Measurements from ENCODE around the gene CA10.

The CA10 gene

GRCh38 chr17:51674579-51675255, 483.8 kb downstream of the CA10 start:
- no peak for DNase-seq (ENCODE audit: low spot score)

- DNase-seq (ENCODE audit: low spot score): no peak
Measured at GRCh38 chr17:51673070-51673469, 485.4 kb downstream of the CA10 start.

GRCh38 chr17:51672065-51672464, 486.4 kb downstream of the CA10 start:
- no peak for DNase-seq (ENCODE audit: low spot score)

GRCh38 chr17:51670899-51671298, 487.6 kb downstream of the CA10 start:
- DNase-seq (ENCODE audit: low spot score): no peak

GRCh38 chr17:51668963-51669246, 489.6 kb downstream of the CA10 start:
- DNase-seq (ENCODE audit: low spot score): no peak

GRCh38 chr17:51668155-51668962, 490.2 kb downstream of the CA10 start:
- no peak for DNase-seq (ENCODE audit: low spot score)

- DNase-seq (ENCODE audit: low spot score): no peak
Measured at GRCh38 chr17:51667706-51668083, 490.8 kb downstream of the CA10 start.

- DNase-seq (ENCODE audit: low spot score): no peak
Measured at GRCh38 chr17:51666971-51667705, 491.4 kb downstream of the CA10 start.

GRCh38 chr17:51662204-51663056, 496.1 kb downstream of the CA10 start:
- no peak for DNase-seq (ENCODE audit: low spot score)

- DNase-seq (ENCODE audit: low spot score): no peak
Measured at GRCh38 chr17:51661403-51661802, 497.1 kb downstream of the CA10 start.

GRCh38 chr17:51660266-51660665, 498.2 kb downstream of the CA10 start:
- DNase-seq (ENCODE audit: low spot score): no peak

GRCh38 chr17:51657224-51657623, 501.3 kb downstream of the CA10 start:
- DNase-seq (ENCODE audit: low spot score): no peak

GRCh38 chr17:51653878-51654277, 504.6 kb downstream of the CA10 start:
- DNase-seq (ENCODE audit: low spot score): no peak

- DNase-seq (ENCODE audit: low spot score): no peak
Measured at GRCh38 chr17:51652529-51652928, 506.0 kb downstream of the CA10 start.

- no peak for DNase-seq (ENCODE audit: low spot score)
Measured at GRCh38 chr17:51651513-51652298, 506.8 kb downstream of the CA10 start.

- DNase-seq (ENCODE audit: low spot score): no peak
Measured at GRCh38 chr17:51650772-51651171, 507.7 kb downstream of the CA10 start.

- DNase-seq (ENCODE audit: low spot score): no peak
Measured at GRCh38 chr17:51650202-51650601, 508.3 kb downstream of the CA10 start.

GRCh38 chr17:51647826-51648225, 510.7 kb downstream of the CA10 start:
- DNase-seq (ENCODE audit: low spot score): no peak

GRCh38 chr17:51647067-51647466, 511.4 kb downstream of the CA10 start:
- no peak for DNase-seq (ENCODE audit: low spot score)

GRCh38 chr17:51646539-51646938, 512.0 kb downstream of the CA10 start:
- DNase-seq (ENCODE audit: low spot score): no peak

GRCh38 chr17:51645056-51645455, 513.5 kb downstream of the CA10 start:
- no peak for DNase-seq (ENCODE audit: low spot score)
